NCI-H2196 (cell line): ENCODE data around the gene SNAPIN.
"Not testable (repeated sequence)": the region's sequence is repeated elsewhere in the genome, so short reads cannot be mapped to it uniquely, and the experiment has no call there.

ENCODE experiments used
- DNase-seq: peaks from one replicate; lab custom pipeline; 2025; ENCODE audit not compliant: unreplicated experiment; lab: John Stamatoyannopoulos, UW

The SNAPIN gene

DNA sequence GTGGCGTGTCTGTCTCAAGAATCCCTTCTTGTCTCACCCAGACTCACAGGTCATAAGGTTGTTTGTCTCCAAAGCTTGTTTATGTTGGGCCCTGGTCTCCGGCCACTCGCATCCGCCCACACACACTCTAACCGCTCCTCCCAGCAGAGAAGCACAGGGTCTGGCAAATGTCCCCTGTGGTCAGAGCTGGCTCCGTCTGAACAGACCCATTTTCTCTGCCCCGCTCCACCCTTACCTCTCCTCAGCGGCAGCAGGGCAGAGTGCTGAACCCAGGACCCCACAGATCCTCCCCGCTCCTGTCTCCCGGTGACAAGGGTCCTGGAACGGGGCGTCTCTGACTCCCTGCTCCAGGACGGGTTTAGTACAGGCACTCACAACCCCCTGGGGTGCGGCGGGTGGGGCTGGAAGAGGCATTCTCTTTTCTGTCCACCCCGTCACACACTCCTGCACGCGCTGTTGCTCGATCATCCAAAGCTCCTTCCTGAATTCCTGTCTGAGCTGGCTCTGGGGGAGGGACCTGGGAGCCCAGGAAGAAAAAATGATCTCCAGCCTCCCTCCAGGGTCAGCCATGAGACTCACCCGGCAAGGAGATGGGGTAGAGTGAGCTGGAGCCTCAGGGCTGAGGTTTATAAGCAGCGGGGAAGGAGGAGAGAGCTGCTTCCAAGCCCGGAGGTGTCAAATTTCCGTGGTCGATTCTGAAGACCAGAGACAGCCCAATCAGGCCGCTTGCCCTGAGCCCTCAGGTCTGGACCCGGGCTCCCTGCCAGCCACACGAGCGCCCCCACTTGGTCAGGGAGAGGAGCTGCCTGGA is 31.4 kb upstream of the SNAPIN start, which contains the start of gene S100A13:
Gene S100A13, minus strand, starts transcription at position 602 of the 811 bp plus-strand sequence. CDS start 1,033 bp downstream, outside the sequence.
- DNase-seq, result peak; percentile 90

DNA sequence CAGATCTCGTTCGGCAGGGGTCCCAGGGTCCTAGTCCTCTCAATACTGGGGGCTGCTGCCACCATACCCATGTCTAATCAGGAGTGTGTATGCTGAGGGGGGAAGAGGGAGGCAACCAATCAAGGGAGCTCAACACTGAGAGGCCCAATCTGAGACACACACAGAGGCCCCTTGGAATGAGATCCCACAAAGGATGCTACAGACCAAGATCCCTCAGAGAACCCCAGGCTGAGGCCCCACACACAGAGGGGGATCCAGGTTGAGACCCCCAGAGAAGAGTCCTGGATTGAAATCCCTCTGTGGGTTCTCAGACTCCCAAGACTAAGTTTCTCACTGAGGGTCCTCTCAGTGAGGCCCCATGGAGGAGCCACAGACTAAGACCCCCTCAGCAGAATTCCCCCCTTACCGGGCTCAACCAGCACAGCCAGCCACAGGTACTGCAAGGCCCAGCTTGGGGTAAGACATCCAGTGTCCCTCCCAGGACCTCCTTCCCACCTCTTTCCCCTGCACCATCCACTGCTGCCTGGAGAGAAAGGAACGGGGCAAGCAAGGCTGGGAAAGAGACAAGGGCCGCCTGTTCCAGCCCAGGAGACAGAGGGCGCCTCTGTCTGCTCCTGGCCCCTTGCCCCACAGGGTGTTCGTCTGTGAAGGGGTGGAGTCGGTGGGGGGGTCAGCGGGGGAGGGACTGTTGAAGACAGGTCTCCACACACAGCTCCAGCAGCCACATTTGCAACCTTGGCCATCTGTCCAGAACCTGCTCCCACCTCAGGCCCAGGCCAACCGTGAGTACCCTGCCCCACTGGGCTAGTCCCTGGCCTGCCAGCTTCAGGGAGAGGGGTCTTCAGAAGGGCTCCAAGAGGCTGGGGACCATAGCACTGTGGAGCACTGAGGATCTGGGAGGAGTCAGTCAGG is 30.5 kb upstream of the SNAPIN start, which contains the start of gene S100A1:
Gene S100A1, plus strand, starts transcription at position 720 of the 912 bp plus-strand sequence. CDS start 2,088 bp downstream, outside the sequence.
- peak; percentile 6 for DNase-seq

DNA sequence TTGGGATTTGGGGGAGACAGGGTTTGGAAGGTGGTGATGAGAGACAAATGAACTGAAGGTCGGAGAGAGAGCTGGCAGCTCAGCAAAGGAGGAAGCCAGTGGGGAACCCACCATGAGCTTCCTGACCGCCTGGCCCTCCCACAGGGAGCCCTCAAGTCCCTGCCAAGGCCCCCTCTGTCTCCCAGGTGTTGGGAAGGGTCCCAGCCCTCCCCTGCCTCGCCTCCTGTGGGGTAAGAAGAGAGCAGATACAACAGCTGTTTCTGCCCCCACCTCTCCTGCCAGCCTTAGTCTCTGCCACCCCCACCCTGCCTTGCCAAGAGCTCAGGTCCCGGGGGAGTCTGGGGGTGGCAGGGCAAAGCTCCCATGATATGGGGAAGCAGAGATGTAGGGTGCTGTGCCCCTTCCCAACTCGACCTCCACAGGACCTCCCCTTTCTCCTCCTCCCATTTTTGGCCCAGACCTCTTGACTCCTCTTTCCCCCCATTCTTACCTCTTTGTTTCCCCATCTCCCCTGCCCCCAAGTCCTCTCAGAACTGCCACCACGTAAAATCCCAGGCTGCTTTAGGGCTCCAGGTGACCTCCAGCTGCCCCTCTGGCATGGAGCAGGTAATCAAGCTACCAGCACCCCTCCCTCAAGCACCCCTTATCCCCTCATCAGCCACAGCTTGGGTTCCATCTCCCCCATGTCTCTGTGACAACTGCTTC is 29.7 kb upstream of the SNAPIN start:
- DNase-seq, result no peak

DNA sequence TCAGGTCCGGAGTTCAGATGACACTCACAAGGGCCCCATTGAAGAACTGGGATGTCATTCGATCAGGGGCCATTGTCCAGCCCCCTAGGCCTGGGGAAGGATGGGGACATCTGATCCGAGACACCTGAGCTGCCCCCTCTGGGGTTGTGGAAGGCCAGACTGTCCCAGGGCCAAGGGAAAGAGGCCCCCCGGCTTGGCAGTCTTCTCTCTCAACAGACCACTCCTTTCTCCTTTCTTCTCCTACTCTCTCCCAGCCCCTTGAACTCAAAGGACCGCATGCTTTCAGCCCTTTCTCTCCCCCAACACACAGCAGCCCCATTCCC is 29.2 kb upstream of the SNAPIN start:
- no peak for DNase-seq

DNA sequence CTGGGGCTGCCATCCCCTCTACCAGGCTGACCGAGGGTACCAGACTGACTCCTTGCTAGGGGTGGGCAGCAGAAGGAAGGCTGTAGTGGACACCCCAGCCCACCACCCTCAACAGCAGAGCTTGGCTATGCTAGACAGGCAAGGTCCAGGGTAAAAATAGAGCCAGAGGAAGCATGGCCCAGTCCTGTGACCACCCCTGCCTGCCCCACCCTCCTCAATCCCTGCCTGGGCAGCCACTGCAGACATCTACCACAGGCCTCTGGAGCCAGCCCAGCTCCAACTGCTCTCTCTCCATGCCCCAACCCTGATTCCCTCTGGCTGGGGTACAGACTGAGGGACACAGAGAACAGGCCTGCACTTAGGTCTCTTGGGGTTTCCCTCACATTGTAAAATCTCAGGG is 28.5 kb upstream of the SNAPIN start:
- DNase-seq, result no peak

DNA sequence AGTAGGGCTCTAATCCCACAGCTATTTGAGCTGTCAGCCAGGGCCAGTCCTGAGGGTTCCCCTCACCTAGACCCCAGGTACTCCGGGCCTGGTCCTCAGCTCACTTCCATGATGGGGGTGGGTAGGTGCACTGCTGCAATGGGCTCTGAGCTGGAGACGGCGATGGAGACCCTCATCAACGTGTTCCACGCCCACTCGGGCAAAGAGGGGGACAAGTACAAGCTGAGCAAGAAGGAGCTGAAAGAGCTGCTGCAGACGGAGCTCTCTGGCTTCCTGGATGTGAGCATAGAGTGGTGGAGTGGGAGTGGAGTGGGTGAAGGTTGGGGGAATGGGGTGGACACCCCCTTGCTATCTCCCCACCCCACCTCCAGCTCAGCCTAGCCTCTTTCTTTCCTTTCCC is 28.1 kb upstream of the SNAPIN start:
- DNase-seq, result no peak

DNA sequence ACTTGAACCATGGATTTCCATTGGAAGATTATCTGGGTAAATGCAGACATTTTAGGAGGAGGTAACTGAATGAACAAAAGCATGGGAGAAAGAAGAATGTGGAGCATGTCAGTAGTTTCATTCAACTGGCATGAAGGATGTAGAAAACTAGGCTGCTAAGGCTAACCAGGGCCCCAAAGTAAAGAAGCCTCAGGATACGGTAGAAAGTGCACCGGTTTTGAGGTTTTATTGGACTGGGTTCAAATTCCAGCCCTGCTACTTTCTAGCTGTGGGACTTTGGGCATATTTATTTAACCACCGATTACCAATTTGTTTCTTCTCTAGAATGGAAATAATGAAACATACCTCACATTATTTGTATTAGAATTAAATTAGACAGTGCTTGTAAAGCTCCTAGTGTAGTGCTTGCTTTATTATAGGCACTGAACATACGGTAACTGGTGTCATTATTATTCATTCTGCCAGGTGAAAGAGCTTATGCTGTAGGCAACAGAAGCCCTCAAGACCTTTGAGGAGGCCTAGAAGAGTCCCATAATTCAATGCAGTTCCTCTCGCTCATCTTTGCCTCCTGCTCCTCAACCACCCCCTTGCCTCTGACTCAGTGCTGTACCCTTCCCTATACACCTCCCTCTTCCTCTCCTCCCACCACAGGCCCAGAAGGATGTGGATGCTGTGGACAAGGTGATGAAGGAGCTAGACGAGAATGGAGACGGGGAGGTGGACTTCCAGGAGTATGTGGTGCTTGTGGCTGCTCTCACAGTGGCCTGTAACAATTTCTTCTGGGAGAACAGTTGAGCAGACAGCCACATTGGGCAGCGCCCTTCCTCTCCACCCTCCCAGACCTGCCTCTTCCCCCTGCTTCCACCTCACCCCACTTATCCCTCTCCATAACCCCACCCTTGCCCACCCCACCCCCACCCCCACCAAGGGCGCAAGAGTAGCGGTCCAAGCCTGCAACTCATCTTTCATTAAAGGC is 27.2 kb upstream of the SNAPIN start:
- no peak for DNase-seq

DNA sequence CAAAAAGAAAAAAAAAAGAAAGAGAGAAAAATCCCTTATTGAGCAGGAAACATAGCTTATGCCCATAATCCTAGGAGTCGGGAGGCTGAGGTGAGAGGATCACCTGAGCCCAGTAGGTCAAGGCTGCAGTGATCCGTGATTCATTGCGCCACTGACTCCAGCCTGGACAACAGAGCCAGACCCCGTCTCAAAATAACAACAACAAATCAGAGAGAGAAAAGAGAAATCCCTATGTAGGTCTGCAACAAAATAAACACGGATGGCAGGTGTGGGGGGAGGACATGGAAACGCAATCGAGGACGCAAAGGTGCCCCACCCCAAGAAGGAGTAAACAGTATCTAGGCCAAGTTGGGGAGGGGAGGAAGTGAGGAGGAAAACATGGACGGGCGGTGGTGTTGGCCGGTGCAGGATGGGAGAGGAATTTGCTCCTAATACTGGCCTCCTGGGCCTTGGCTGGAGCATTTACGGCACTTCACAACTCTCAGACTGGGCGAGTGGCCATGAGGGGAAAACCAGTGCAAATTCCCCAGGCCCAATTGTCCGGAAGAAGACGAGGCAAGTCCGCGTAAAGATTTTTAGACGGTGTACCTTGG is 25.2 kb upstream of the SNAPIN start:
- DNase-seq, result peak; percentile 75

DNA sequence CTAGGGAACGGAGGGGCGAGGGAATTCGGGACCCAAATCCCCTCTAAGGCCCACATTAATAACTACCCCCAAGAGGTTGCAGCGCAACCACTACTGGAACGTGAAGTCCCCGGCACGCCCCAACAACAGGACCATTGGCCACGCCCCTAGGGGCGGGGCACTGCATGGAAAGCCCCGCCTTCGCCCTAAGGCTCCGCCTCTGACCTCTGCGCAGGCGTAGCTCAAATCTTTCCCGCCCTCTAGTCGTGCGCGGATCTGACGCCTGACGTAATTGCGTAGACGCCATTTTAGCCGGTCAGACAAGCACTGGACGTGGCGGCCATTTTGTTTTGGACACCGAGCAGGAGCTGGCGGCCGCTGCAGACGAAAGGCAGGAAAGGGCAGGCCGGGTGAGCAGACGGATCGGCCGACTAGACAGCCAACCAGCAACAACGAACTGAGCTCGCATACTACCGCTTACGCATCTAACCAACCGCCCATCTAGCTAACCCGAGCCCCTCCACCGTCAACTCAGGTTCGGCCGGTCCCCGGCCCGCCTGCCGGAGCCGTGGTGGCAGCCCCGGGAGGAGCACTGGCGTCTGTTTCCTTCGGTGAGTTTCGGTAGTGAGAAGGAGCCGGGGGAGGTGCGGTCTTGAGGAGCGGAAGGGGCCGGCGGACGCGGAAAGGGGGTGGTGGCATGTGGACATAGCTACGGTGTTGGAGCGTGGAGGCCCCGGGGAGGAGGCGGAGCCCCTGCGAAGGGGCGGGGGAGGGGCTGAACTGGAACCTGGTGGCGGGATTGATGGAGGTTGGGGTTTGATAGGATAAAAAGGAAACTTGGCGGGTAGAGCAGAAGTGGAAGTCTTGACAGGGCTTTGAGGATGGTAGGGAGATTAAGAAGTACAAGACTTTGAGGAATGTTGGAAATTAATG is 24.5 kb upstream of the SNAPIN start, which contains the start of gene CHTOP:
Gene CHTOP, plus strand, starts transcription at position 313 of the 912 bp plus-strand sequence. CDS start 2,523 bp downstream, outside the sequence.
- DNase-seq, result peak; percentile 98

DNA sequence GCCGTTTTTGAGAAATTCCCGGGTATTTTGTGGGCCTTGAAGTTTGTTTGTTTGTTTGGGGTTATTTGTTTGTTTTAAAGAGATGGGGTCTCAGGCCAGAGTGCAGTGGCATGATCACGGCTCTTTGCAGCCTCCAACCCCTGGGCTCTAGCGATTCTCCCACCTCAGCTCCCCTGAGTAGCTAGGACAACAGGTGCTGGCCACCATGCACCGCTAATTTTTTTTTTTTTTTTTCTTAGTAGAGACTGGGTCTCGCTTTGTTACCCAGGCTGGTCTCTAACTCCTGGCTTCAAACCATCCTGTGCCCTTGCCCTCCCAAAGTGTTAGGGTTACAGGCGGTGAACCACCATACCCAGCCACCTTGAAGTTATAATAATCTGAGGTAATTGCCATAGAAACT is 22.6 kb upstream of the SNAPIN start:
- no peak for DNase-seq

DNA sequence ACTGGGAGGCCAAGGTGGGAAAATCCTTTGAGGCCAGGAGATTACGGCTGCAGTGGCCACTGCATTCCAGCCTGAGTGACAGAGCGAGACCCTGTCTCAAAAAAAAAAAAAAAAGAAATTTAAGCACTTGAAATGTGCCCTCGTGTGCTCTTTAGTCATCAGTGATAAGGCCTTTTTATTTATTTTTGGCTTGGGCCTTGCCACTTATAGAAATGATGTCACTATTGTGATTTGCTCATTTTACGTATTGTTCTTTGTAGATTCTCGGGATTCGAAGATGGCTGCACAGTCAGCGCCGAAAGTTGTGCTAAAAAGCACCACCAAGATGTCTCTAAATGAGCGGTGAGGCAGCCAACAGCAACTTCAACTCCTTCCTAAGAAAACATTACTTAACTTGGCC is 22.2 kb upstream of the SNAPIN start:
- no peak for DNase-seq

DNA sequence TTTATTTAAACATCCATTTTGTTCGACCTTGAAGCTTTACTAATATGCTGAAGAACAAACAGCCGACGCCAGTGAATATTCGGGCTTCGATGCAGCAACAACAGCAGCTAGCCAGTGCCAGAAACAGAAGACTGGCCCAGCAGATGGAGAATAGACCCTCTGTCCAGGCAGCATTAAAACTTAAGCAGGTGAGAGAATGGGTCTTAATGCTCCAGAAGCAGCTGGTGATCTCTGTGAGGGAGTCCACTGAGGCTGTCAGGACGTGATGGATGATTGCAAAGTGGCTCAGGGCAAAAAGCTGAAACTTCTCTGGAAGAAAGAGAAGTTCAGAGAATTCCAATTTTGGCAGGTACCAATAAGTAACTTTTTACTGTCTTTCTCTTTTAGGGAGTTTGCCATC is 20.2 kb upstream of the SNAPIN start:
- no peak for DNase-seq

DNA sequence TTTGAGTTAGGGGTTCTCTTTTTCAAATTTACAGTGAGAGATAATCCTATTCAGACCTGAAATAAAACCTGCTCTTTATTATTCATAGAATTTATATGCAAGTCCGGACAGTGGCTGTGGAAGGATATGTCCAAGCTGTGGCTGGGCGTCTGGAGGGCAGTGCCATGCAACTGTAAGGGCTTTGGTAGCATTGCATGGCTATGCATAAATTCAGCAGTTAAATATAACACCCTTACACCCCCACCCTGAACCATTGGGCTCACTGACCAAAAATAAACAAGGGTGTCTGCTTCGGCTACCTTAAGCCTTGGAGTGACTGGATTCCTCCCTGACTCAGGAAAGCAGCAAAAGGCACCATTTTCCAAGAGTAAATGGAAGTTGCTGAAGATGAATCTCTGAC is 19.2 kb upstream of the SNAPIN start:
- no peak for DNase-seq

DNA sequence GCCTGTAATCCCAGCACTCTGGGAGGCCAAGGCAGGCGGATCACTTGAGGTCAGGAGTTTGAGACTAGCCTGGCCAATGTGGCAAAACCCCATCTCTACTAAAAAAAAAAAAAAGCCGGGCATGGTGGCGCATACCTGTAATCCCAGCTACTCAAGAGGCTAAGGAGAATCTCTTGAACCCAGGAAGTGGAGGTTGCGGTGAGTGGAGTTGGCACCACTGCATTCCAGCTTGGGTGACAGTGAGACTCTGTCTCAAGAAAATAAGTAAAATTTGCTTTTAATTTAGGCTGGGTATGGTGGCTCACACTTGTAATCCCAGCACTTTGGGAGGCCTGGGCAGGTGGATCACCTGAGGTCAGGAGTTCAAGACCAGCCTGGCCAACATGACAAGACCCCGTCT is 18.3 kb upstream of the SNAPIN start:
- not testable (repeated sequence) for DNase-seq

DNA sequence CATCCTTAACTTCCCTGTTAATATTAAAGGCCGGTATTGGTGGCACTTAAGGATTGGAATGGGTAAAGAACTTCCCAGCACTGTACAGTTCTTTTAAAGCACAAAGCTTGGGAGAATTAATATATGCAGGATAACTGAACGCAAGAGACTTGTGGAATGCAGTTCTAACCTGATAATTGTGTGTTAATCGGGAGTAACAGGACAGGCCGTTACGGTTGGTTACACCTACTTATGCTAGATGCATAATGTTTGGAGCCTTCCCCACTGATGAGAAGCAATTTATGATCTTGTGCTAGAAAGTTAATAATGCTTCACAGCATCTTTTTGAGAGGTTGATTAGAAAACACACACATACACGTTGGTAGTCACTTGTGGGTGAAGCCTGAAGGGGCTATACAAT is 17.6 kb upstream of the SNAPIN start:
- no peak for DNase-seq

DNA sequence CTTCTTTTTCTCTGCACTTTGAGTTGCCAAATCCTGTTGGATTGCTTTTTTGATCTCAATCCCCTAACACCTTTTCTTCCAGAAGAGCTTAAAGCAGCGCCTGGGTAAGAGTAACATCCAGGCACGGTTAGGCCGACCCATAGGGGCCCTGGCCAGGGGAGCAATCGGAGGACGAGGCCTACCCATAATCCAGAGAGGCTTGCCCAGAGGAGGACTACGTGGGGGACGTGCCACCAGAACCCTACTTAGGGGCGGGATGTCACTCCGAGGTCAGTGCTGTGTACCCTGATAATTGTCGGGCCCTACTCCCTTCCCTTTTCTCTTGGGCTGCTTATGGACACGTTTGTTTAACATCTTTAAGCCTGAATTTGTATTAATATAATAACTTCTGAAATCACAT is 16.3 kb upstream of the SNAPIN start:
- DNase-seq, result no peak

DNA sequence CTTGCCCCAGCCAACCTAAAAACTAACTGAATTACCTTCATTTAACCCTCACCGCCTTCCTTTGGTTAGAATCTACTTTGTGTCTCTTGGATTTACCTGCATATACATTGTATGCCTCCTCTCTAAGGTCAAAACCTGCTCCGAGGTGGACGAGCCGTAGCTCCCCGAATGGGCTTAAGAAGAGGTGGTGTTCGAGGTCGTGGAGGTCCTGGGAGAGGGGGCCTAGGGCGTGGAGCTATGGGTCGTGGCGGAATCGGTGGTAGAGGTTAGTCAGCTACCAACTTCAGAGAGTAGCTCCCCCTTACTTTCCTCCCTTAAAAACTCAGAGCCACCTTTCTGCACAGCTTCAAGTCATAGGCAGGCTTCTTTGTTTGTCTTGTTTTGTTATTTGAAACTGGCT is 15.4 kb upstream of the SNAPIN start:
- no peak for DNase-seq

DNA sequence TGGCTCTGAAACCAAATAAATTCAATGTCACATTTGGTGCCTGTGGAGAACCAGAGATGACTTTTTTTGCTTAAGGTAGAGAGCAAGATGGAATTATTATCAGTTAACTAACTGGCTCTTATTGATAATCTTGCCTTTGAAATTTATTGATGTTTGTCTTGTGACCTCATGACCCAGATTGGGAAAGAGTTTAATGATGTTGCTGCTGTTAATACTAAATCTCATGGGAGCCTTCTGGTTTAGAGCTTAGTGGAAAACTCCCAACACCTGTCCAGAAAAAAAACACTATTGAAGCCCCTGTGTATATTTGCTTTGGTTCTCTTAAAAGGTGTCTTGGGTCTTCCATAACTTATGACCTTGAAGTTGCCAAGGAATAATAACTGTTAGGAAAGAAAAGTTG is 14.7 kb upstream of the SNAPIN start:
- no peak for DNase-seq
